ENCODE measurements around the gene SLC30A9.
A peak's percentile ranks its signal among the peaks of the same experiment; 100 is the strongest.

SLC30A9 gene

GRCh38 chr4:42088386-42088785, 98.1 kb downstream of the SLC30A9 start:
- ChIA-PET POLR2A (no interaction called here), CTCF (no interaction called here)
- WGBS (ENCODE audit: insufficient coverage), result 100% methylated on average over 2 of the region's 6 CpGs

GRCh38 chr4:42101446-42101975, 111.2 kb downstream of the SLC30A9 start:
- Histone ChIP-seq H3K9me3 (ENCODE audit: control extremely low read depth in 1 of 5, control insufficient read depth in 4 of 5, insufficient read depth in 2 of 5, low read depth in 1 of 5, low read length in 4 of 5) (no peaks in the 10 kb centered on the region), H3K4me3 (ENCODE audit: control insufficient read depth in 1 of 7, extremely low read depth in 1 of 7, insufficient read depth in 4 of 7, low read depth in 2 of 7, low read length in 6 of 7) (no peak overlapping the region), H3K36me3 (ENCODE audit: control insufficient read depth in 4 of 4, insufficient read depth in 4 of 4, low read length in 3 of 4) (peaks cover 0 to 10% (median 2%) of the 10 kb centered on the region in 4 experiments), H3K27me3 (replicated peaks in 2 of 5; ENCODE audit: control insufficient read depth in 4 of 5, insufficient read depth in 5 of 5, low read length in 4 of 5) (no peaks in the 10 kb centered on the region), H3K27ac (ENCODE audit: insufficient read depth in 1 of 2, low read depth in 1 of 2, low read length in 2 of 2, poor library complexity in 1 of 2, severe bottlenecking in 2 of 2) (no peak overlapping the region), H3K4me1 (ENCODE audit: control extremely low read depth in 1 of 4, control insufficient read depth in 4 of 4, insufficient read depth in 4 of 4, low read length in 3 of 4) (peaks cover 0 to 7% (median 5%) of the 10 kb centered on the region in 4 experiments)
- no peak for DNase-seq
- WGBS (ENCODE audit: insufficient coverage), result 100% methylated on average over 5 of the region's 8 CpGs
- ChIA-PET POLR2A (no interaction called here), CTCF (no interaction called here)

More at GRCh38 chr4:42088386-42088785, 98.1 kb downstream of the SLC30A9 start:
- Histone ChIP-seq H3K27me3 (replicated peaks in 2 of 5; ENCODE audit: control insufficient read depth in 4 of 5, insufficient read depth in 5 of 5, low read length in 4 of 5) (no peaks in the 10 kb centered on the region), H3K9me3 (ENCODE audit: control extremely low read depth in 1 of 5, control insufficient read depth in 4 of 5, insufficient read depth in 2 of 5, low read depth in 1 of 5, low read length in 4 of 5) (no peaks in the 10 kb centered on the region), H3K36me3 (ENCODE audit: control insufficient read depth in 4 of 4, insufficient read depth in 4 of 4, low read length in 3 of 4) (peaks cover 0 to 6% (median 4%) of the 10 kb centered on the region in 4 experiments), H3K4me3 (ENCODE audit: control insufficient read depth in 1 of 7, extremely low read depth in 1 of 7, insufficient read depth in 4 of 7, low read depth in 2 of 7, low read length in 6 of 7) (no peak overlapping the region), H3K27ac (ENCODE audit: insufficient read depth in 1 of 2, low read depth in 1 of 2, low read length in 2 of 2, poor library complexity in 1 of 2, severe bottlenecking in 2 of 2) (no peak overlapping the region), H3K4me1 (ENCODE audit: control extremely low read depth in 1 of 4, control insufficient read depth in 4 of 4, insufficient read depth in 4 of 4, low read length in 3 of 4) (peaks cover 0 to 6% (median 2%) of the 10 kb centered on the region in 4 experiments)
- peak in 2 of 3 donors; percentile 47 to 55 for DNase-seq

GRCh38 chr4:42104521-42104920, 114.2 kb downstream of the SLC30A9 start:
- peak overlapping the region in 1 of 7 experiments; percentile 11 for H3K4me3 ChIP-seq (ENCODE audit: control insufficient read depth in 1 of 7, extremely low read depth in 1 of 7, insufficient read depth in 4 of 7, low read depth in 2 of 7, low read length in 6 of 7)
- peaks cover 0 to 3% (median 0%) of the 10 kb centered on the region in 5 experiments for H3K9me3 ChIP-seq (ENCODE audit: control extremely low read depth in 1 of 5, control insufficient read depth in 4 of 5, insufficient read depth in 2 of 5, low read depth in 1 of 5, low read length in 4 of 5)
- no CpG with 5 or more reads among the region's 2 CpGs for WGBS (ENCODE audit: insufficient coverage)
- peaks cover 0 to 7% (median 5%) of the 10 kb centered on the region in 4 experiments for H3K4me1 ChIP-seq (ENCODE audit: control extremely low read depth in 1 of 4, control insufficient read depth in 4 of 4, insufficient read depth in 4 of 4, low read length in 3 of 4)
- POLR2A ChIA-PET, result no interaction called here
- CTCF ChIA-PET, result no interaction called here
- H3K36me3 ChIP-seq (ENCODE audit: control insufficient read depth in 4 of 4, insufficient read depth in 4 of 4, low read length in 3 of 4), result peaks cover 0 to 12% (median 3%) of the 10 kb centered on the region in 4 experiments
- no peak overlapping the region for H3K27ac ChIP-seq (ENCODE audit: insufficient read depth in 1 of 2, low read depth in 1 of 2, low read length in 2 of 2, poor library complexity in 1 of 2, severe bottlenecking in 2 of 2)
- DNase-seq, result peak in 2 of 3 donors; percentile 27 to 33
- no peaks in the 10 kb centered on the region for H3K27me3 ChIP-seq (replicated peaks in 2 of 5; ENCODE audit: control insufficient read depth in 4 of 5, insufficient read depth in 5 of 5, low read length in 4 of 5)

DNA sequence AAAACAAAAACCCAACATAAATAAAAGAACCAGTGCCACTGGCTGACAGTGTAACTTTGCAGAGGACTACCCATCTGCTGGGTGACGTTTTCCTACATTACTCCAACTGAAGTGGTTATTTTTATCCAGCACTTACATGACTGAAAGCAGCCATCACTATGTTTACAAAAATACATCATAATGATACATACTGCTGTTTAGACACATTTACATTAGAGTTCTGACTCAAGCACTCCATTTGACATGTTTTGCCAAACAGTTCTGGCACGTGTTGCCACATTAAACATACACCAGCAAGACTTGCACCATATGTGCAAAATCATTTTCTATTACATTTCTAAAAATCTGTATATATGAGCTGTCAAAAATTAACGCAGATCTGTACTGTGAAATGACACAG, 122.5 kb downstream of the SLC30A9 start:
- peaks cover 0 to 3% (median 0%) of the 10 kb centered on the region in 5 experiments for H3K9me3 ChIP-seq (ENCODE audit: control extremely low read depth in 1 of 5, control insufficient read depth in 4 of 5, insufficient read depth in 2 of 5, low read depth in 1 of 5, low read length in 4 of 5)
- ChIA-PET POLR2A (no interaction called here), CTCF (no interaction called here)
- H3K27me3 ChIP-seq (replicated peaks in 2 of 5; ENCODE audit: control insufficient read depth in 4 of 5, insufficient read depth in 5 of 5, low read length in 4 of 5), result no peaks in the 10 kb centered on the region
- 100% methylated on average over 1 of the region's 3 CpGs for WGBS (ENCODE audit: insufficient coverage)
- no peaks in the 10 kb centered on the region for H3K4me1 ChIP-seq (ENCODE audit: control extremely low read depth in 1 of 4, control insufficient read depth in 4 of 4, insufficient read depth in 4 of 4, low read length in 3 of 4)
- no peak for DNase-seq
- H3K27ac ChIP-seq (ENCODE audit: insufficient read depth in 1 of 2, low read depth in 1 of 2, low read length in 2 of 2, poor library complexity in 1 of 2, severe bottlenecking in 2 of 2), result no peak overlapping the region
- H3K4me3 ChIP-seq (ENCODE audit: control insufficient read depth in 1 of 7, extremely low read depth in 1 of 7, insufficient read depth in 4 of 7, low read depth in 2 of 7, low read length in 6 of 7), result no peak overlapping the region
- peaks cover 8 to 44% (median 12%) of the 10 kb centered on the region in 4 experiments for H3K36me3 ChIP-seq (ENCODE audit: control insufficient read depth in 4 of 4, insufficient read depth in 4 of 4, low read length in 3 of 4)

DNA sequence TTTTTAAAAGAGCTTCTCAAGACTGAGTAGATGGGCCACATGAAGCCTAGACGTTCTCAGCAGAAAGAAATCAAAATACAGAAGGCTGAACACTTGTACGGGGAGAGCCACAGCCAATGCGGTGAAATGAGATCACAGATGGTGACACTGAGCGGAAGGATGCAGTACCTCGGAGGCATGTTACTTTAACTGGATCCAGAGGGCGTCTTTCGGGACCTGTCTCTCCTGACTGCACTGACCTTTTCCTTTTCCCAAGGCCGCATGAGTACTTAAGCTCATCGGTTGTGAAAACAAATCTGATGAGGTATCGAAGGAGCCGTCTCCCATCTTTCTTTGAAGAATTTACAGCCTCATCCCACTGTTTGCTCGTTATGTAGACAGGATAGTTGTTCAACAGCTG, 129.6 kb downstream of the SLC30A9 start:
- WGBS (ENCODE audit: insufficient coverage), result 98% methylated on average over 12 of the region's 12 CpGs
- Histone ChIP-seq H3K4me1 (ENCODE audit: control extremely low read depth in 1 of 4, control insufficient read depth in 4 of 4, insufficient read depth in 4 of 4, low read length in 3 of 4) (no peaks in the 10 kb centered on the region), H3K27ac (ENCODE audit: insufficient read depth in 1 of 2, low read depth in 1 of 2, low read length in 2 of 2, poor library complexity in 1 of 2, severe bottlenecking in 2 of 2) (no peak overlapping the region), H3K4me3 (ENCODE audit: control insufficient read depth in 1 of 7, extremely low read depth in 1 of 7, insufficient read depth in 4 of 7, low read depth in 2 of 7, low read length in 6 of 7) (no peak overlapping the region), H3K9me3 (ENCODE audit: control extremely low read depth in 1 of 5, control insufficient read depth in 4 of 5, insufficient read depth in 2 of 5, low read depth in 1 of 5, low read length in 4 of 5) (no peaks in the 10 kb centered on the region), H3K27me3 (replicated peaks in 2 of 5; ENCODE audit: control insufficient read depth in 4 of 5, insufficient read depth in 5 of 5, low read length in 4 of 5) (no peaks in the 10 kb centered on the region), H3K36me3 (ENCODE audit: control insufficient read depth in 4 of 4, insufficient read depth in 4 of 4, low read length in 3 of 4) (peaks cover 17 to 78% (median 30%) of the 10 kb centered on the region in 4 experiments)
- POLR2A ChIA-PET, result no interaction called here
- CTCF ChIA-PET, result interaction anchor here (1.0 kb wide), 1 partner anchor 35 kb away, joined by 3 read pairs; no protein-coding TSS in a partner anchor
- DNase-seq, result no peak

DNA sequence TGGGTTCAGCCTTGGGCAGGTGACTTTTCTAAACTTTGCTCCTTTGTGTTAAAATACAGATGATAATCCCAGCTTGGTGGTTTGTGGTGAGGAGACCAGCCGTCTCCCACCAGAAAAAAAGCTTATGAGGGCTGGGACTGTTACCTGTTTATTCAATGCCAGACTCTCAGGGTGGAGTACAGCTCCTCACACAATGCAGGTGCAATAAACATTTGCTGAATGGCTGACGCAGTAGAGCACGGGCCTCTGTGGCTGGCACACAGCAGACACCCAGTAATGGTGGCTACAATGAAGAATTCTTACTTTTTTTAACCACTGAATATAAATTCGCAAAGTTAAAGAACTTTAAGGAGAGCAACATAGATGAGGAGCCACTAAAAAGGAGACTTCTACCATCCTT, 131.9 kb downstream of the SLC30A9 start:
- ChIA-PET CTCF (interaction anchor here (1.1 kb wide), 1 partner anchor 10 kb away, joined by 4 read pairs; no protein-coding TSS in a partner anchor), POLR2A (no interaction called here)
- peaks cover 0 to 3% (median 2%) of the 10 kb centered on the region in 4 experiments for H3K4me1 ChIP-seq (ENCODE audit: control extremely low read depth in 1 of 4, control insufficient read depth in 4 of 4, insufficient read depth in 4 of 4, low read length in 3 of 4)
- WGBS (ENCODE audit: insufficient coverage), result 100% methylated on average over 3 of the region's 4 CpGs
- peaks cover 13 to 69% (median 28%) of the 10 kb centered on the region in 4 experiments for H3K36me3 ChIP-seq (ENCODE audit: control insufficient read depth in 4 of 4, insufficient read depth in 4 of 4, low read length in 3 of 4)
- DNase-seq, result no peak
- no peak overlapping the region for H3K27ac ChIP-seq (ENCODE audit: insufficient read depth in 1 of 2, low read depth in 1 of 2, low read length in 2 of 2, poor library complexity in 1 of 2, severe bottlenecking in 2 of 2)
- no peaks in the 10 kb centered on the region for H3K9me3 ChIP-seq (ENCODE audit: control extremely low read depth in 1 of 5, control insufficient read depth in 4 of 5, insufficient read depth in 2 of 5, low read depth in 1 of 5, low read length in 4 of 5)
- H3K4me3 ChIP-seq (ENCODE audit: control insufficient read depth in 1 of 7, extremely low read depth in 1 of 7, insufficient read depth in 4 of 7, low read depth in 2 of 7, low read length in 6 of 7), result no peak overlapping the region
- H3K27me3 ChIP-seq (replicated peaks in 2 of 5; ENCODE audit: control insufficient read depth in 4 of 5, insufficient read depth in 5 of 5, low read length in 4 of 5), result no peaks in the 10 kb centered on the region

GRCh38 chr4:42123071-42123644, 132.8 kb downstream of the SLC30A9 start:
- DNase-seq, result no peak
- H3K4me1 ChIP-seq (ENCODE audit: control extremely low read depth in 1 of 4, control insufficient read depth in 4 of 4, insufficient read depth in 4 of 4, low read length in 3 of 4), result peaks cover 0 to 7% (median 4%) of the 10 kb centered on the region in 4 experiments
- no peaks in the 10 kb centered on the region for H3K9me3 ChIP-seq (ENCODE audit: control extremely low read depth in 1 of 5, control insufficient read depth in 4 of 5, insufficient read depth in 2 of 5, low read depth in 1 of 5, low read length in 4 of 5)
- no peaks in the 10 kb centered on the region for H3K27me3 ChIP-seq (replicated peaks in 2 of 5; ENCODE audit: control insufficient read depth in 4 of 5, insufficient read depth in 5 of 5, low read length in 4 of 5)
- CTCF ChIA-PET, result interaction anchor here (1.1 kb wide), 1 partner anchor 9 kb away, joined by 4 read pairs; no protein-coding TSS in a partner anchor
- no peak overlapping the region for H3K4me3 ChIP-seq (ENCODE audit: control insufficient read depth in 1 of 7, extremely low read depth in 1 of 7, insufficient read depth in 4 of 7, low read depth in 2 of 7, low read length in 6 of 7)
- no CpG with 5 or more reads among the region's 2 CpGs for WGBS (ENCODE audit: insufficient coverage)
- peaks cover 9 to 60% (median 26%) of the 10 kb centered on the region in 4 experiments for H3K36me3 ChIP-seq (ENCODE audit: control insufficient read depth in 4 of 4, insufficient read depth in 4 of 4, low read length in 3 of 4)
- no peak overlapping the region for H3K27ac ChIP-seq (ENCODE audit: insufficient read depth in 1 of 2, low read depth in 1 of 2, low read length in 2 of 2, poor library complexity in 1 of 2, severe bottlenecking in 2 of 2)
- POLR2A ChIA-PET, result no interaction called here

All from common myeloid progenitor, CD34-positive (primary cell).